Activated T-cell treated with anti-CD3 and anti-CD28 coated beads, Interleukin-2, amount 50 U/mL, for 72 hours (primary cell): ENCODE data around the gene DLX5. TPM values are rescaled to one million over a fixed set of nuclear protein-coding genes. Genes with fewer than 3 reads are reported as not detected.
A peak's percentile ranks its signal among the peaks of the same experiment; 100 is the strongest.

Experiments used
- ATAC-seq, 2 donors: fragments of 150-1000 bp; cut with Tn5 transposase; replicated peaks in 1 of 2; 2 replicates each; pipeline ENCODE4 v1.10.0; 2021; ENCODE audit warnings: moderate library complexity in 2 of 2, mild to moderate bottlenecking in 1 of 2
- DNase-seq, 2 donors: peaks; one replicate each; pipeline ENCODE4 v3.0.0; 2021 to 2022; ENCODE audit warnings: mixed read lengths in 1 of 2
- H3K27ac Mint-ChIP-seq: one replicate; pipeline ENCODE4 v1.8.0; 2022; ENCODE audit warnings: mild to moderate bottlenecking, moderate library complexity, mixed read lengths
- H3K27me3 Mint-ChIP-seq: one replicate; pipeline ENCODE4 v1.8.0; 2022; ENCODE audit warnings: low read depth, mixed read lengths
- H3K36me3 Mint-ChIP-seq, 2 donors: one replicate each; pipeline ENCODE4 v1.8.0; 2022; ENCODE audit warnings: mixed read lengths in 2 of 2, mild to moderate bottlenecking in 1 of 2; ENCODE audit not compliant: insufficient read depth in 2 of 2
- H3K4me1 Mint-ChIP-seq: one replicate; pipeline ENCODE4 v1.8.0; 2022; ENCODE audit warnings: low read depth, mixed read lengths
- H3K4me3 Mint-ChIP-seq, 2 donors: one replicate each; pipeline ENCODE4 v1.8.0; 2022; ENCODE audit warnings: mild to moderate bottlenecking in 2 of 2, mixed read lengths in 2 of 2, moderate library complexity in 2 of 2
- H3K9me3 Mint-ChIP-seq, 2 donors: one replicate each; pipeline ENCODE4 v1.8.0; 2022; ENCODE audit warnings: mixed read lengths in 2 of 2
- total RNA-seq, 2 donors: library from RNA; stranded (reverse); gene quantifications; one replicate each; pipeline ENCODE4 v1.2.3, GENCODE V29; 2022

Gene DLX5
- total RNA-seq, 2 donors from 2014 or later = not detected

DNA sequence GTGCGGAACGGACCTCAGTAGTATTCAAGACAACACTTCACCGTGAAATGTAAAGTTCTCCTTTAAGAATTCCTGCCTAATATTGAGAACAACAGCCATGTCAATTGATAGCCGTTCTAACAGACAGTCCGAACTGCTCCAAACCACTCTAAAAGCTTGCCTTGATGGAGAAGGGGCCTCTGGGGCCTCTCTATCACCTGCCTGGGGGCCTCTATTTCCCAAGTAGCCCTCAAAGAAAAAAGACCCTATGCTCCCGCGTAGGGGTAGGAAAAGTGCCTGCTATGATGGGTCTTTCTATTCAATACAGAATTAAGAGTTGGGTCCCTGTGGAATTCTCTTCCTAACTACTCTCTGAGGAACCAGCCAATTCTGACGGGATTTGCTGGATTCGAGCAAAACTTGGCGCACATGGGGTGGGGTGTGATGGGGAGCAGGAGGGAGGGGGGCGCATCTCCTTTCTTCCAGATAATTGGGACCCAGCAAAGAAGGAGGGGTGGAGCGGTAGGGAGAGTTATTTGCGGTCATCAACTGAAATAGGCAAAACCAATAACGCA is 27.6 kb downstream of the DLX5 start:
- DNase-seq (no peak), ATAC-seq (no peak)
- Mint-ChIP-seq H3K9me3 (peaks cover 0 to 3% of the 10 kb centered on the region in 2 donors), H3K27me3 (peaks cover 97% of the 10 kb centered on the region), H3K4me3 (no peak overlapping the region), H3K4me1 (peaks cover 22% of the 10 kb centered on the region), H3K36me3 (peaks cover 7 to 8% of the 10 kb centered on the region in 2 donors), H3K27ac (no peak overlapping the region)

DNA sequence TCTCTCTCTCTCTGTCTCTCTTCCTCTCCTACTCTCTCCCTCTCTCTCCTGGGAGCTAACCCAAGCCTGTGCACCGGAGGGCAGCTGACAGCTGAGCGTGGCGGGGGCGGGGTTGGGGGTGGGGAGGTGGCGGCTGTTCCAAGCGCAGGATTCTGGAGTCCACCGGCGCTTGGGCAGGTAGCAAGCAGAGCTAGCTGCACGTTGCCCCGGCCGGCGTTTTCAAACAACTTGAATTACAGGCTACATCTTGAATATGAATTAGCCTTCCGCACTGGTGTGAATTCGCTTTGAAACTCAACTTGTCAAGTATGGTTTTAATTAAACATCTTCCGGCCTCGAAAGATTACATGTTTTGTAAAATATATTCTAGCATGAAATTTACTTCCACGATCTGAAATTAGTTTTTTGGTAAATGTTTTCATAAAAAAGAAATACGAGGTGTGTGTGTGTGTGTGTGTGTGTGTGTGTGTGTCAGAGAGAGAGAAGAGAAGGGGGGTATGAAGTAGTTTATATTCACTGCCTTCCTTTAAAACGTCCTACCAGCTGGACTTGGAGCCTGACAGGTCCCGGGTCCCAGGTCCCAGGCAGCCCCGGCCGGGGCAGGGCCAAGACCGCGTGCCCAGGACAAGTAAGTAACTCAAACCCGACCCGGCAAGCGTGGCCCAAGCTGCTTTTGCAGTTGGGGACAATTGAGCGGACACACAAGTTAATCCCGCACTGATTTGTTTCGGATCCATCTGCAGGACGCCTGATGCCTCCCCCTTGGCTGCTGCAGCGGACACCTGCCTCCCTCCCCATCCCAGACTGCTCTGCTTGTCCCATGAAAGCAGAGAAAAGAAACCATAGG is 28.3 kb downstream of the DLX5 start:
- DNase-seq (no peak), ATAC-seq (no peak)
- Mint-ChIP-seq H3K4me1 (peaks cover 22% of the 10 kb centered on the region), H3K27ac (no peak overlapping the region), H3K4me3 (no peak overlapping the region), H3K36me3 (peaks cover 7 to 8% of the 10 kb centered on the region in 2 donors), H3K9me3 (peaks cover 0 to 3% of the 10 kb centered on the region in 2 donors), H3K27me3 (peaks cover 97% of the 10 kb centered on the region)

DNA sequence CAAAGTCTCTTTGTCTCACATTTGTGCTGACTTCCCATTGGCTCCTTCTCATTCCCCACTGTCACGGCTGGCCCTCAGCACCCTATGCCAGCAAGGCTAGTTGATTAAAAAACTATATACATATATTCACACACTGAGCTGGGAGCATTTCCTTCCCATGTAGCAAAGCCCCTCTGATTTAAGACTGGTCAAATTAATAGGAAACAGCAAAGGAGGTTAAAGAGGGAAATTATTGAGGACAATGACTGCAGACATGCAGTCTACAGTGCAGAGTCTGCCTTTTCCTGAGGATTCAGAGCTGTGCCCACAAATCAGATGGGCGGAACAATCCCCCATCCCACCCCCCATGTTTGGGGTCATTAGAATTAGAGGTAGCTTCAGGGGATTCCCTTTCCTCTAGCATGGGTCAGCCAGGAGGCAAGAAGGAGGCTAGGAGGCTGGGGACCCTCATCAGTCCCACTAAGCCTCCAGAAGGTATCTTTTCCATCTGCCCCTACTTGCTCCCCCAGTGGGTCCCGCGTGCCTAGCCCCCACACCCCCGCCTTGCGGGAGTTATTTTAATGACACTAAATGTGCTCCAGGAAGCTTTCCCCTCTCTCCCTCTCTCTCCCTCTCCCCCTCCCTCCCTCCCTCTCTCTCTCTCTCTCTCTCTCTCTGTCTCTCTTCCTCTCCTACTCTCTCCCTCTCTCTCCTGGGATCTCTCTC is 29.1 kb downstream of the DLX5 start:
- Mint-ChIP-seq H3K4me1 (peaks cover 22% of the 10 kb centered on the region), H3K4me3 (no peak overlapping the region), H3K9me3 (peaks cover 0 to 3% of the 10 kb centered on the region in 2 donors), H3K36me3 (peaks cover 5 to 7% of the 10 kb centered on the region in 2 donors), H3K27ac (no peak overlapping the region), H3K27me3 (peaks cover 96% of the 10 kb centered on the region)
- DNase-seq = no peak
- ATAC-seq = no peak

DNA sequence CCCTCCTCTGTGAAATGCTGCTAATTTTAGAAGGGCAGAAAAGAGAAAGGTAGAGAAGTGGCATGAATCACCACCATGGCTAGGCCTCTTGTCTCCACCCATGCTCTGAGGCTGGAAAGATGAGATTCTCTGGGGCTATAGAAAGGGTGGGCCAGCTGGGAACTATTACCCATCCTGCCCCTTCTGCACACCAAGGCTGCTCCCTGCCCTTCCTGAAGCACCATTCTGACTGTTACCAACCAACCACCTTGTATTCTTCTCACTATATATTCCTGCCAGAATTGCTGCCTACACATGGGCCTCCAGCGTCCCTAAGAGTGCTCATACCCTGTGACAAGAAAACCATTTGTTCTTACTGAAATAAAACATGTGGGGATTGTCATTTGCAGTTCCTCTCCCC is 30.7 kb downstream of the DLX5 start:
- no peak for ATAC-seq
- peaks cover 6 to 8% of the 10 kb centered on the region in 2 donors for H3K36me3 Mint-ChIP-seq
- H3K4me3 Mint-ChIP-seq = no peak overlapping the region

DNA sequence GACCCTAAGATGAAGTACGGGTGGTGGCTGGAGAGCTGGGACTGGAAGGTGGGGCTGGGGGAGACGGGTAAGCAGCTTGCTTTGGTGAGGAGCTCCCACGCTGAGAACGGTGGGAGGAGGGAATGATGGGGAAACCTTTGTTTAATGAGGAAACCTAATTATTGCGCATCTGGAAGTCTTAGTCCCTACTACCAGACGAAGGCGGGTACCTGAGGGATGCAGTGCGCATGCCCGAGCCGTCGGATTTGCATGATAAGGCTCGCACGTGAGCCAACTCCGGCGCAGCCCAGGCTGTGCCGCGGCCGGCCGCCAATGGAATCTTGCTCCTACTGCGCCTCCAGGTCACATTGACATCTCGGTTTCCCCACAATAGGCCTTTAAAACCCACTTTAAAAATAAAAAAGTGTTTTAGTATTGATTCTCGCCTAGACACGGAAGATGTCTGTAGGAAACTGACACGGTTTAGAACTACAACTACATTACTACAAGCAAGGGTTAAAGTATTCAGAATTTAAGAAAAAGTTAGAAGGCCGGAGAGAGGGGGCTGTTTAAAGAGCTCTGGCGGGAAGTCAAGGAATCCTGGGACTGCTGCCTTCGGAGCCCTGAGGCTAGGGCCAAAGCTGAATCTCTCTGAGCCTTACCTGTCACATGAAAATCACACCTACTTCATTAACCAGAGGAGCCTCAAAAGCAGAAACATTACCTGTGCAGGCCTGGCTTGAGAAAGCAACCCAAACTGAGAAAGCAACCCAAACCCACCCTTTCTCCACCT is 31.4 kb downstream of the DLX5 start:
- Mint-ChIP-seq H3K36me3 (peaks cover 6 to 8% of the 10 kb centered on the region in 2 donors), H3K27ac (peak overlapping the region; percentile 57)

More for the DNA sequence above, 30.7 kb downstream of the DLX5 start:
- no peak for DNase-seq
- peaks cover 96% of the 10 kb centered on the region for H3K27me3 Mint-ChIP-seq
- H3K9me3 Mint-ChIP-seq = peaks cover 0 to 3% of the 10 kb centered on the region in 2 donors
- H3K27ac Mint-ChIP-seq = no peak overlapping the region
- H3K4me1 Mint-ChIP-seq = peaks cover 27% of the 10 kb centered on the region

DNA sequence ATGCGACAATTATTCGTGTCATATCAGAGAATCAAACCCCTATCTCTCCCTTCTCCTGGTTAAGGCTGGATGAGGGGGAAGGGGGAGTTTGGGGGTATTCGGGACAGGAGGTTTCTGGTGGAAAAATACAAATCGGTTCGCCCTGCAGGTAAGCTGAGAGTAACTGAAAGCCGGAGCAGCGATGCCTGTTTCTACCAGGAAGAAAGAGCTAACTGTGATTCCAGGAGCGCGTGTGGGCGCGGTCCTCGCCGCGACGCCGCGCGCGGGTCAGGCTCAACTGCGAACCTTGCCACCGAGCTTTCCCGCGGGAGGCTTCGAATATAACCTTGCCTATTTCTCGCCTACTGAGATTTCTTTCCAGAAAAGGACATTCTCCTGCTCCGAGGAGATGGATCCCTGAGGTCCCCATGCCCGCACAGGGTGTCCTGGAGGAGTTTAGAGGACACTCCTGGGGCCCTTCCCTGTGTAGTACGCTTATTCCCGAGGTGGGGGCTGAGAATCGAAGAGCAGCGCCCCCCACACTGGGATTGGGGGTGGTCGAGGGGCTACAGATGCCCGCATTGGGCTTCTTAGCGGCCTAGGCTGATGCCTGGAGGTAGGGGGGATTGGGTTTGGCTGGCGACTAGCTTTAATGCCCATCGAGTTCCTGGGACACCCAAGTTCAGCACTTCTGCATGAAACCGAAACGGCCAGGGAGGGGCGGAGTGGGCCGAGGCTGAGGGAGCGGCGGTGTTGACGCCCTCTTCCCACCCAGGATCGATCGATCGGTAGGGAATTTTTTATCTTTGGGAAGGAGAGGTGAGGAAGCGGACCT is 32.2 kb downstream of the DLX5 start:
- H3K9me3 Mint-ChIP-seq = peaks cover 0 to 3% of the 10 kb centered on the region in 2 donors
- DNase-seq (no peak), ATAC-seq (no peak)
- peaks cover 97% of the 10 kb centered on the region for H3K27me3 Mint-ChIP-seq
- H3K4me3 Mint-ChIP-seq = peak overlapping the region in 1 of 2 donors; percentile 17
- H3K36me3 Mint-ChIP-seq = peaks cover 6 to 8% of the 10 kb centered on the region in 2 donors
- H3K27ac Mint-ChIP-seq = peak overlapping the region; percentile 57
- peaks cover 24% of the 10 kb centered on the region for H3K4me1 Mint-ChIP-seq

More for the DNA sequence above, 31.4 kb downstream of the DLX5 start:
- H3K27me3 Mint-ChIP-seq = peaks cover 97% of the 10 kb centered on the region
- ATAC-seq = no peak
- H3K4me3 Mint-ChIP-seq = no peak overlapping the region
- no peak for DNase-seq
- H3K4me1 Mint-ChIP-seq = peaks cover 27% of the 10 kb centered on the region
- peaks cover 0 to 3% of the 10 kb centered on the region in 2 donors for H3K9me3 Mint-ChIP-seq

DNA sequence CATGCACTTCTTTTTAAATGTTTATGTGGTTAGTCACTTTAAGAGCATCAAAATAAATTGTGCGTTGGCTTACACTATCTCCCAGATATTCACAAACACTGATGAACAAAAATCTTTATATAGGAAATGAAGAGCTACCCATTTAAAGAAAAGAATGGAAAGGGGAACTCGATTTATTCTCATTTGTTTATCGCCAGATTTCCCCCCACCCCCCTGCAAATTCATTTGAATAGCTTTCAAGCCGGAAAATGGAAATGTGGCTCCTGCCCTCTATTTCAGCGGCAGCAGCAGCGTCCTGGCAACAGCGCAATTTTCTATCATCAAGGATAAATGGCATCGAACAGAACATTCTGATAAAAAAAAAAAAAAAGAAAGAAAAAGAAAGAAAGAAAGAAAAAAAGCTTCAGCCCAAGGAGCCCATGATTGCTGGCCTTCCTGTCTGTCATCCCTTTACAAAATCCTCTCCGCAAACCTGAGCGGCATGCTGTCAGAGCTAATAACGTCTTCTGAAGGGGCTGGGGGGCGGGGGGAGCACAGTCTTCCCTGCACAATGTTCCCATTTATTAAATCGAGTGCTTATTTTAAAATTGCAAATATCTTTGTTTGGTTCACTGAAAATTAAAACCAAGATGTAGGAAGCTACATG is 33.0 kb downstream of the DLX5 start:
- Mint-ChIP-seq H3K27me3 (peaks cover 96% of the 10 kb centered on the region), H3K4me1 (peaks cover 17% of the 10 kb centered on the region), H3K9me3 (peaks cover 0 to 3% of the 10 kb centered on the region in 2 donors), H3K4me3 (peak overlapping the region in 1 of 2 donors; percentile 3), H3K36me3 (peaks cover 6 to 8% of the 10 kb centered on the region in 2 donors), H3K27ac (no peak overlapping the region)
- ATAC-seq (no peak), DNase-seq (no peak)

DNA sequence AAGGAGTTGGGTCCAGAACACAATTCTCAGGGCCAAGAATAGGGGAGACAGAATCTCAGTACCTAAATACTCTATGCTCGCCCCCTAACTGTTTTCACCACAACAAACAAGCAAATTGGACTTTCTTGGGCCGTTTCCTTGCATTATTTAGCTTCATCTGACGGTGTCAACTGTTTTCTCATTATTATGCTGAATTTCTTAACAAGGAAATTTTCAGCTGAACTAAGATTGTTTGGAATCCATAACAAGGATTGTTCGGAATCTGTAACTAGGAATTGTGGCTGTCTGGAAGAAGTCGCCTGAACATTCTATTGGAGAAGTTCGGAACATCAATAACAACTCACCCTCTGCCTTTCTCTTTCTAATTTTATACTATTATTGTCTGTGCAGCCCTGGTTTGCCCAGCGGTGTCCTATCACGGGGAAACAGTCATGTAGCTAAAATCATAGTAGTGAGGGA is 34.7 kb downstream of the DLX5 start:
- H3K4me3 Mint-ChIP-seq = no peak overlapping the region
- ATAC-seq (no peak), DNase-seq (no peak)
- peaks cover 6 to 8% of the 10 kb centered on the region in 2 donors for H3K36me3 Mint-ChIP-seq
- H3K4me1 Mint-ChIP-seq = peaks cover 16% of the 10 kb centered on the region
- peaks cover 0 to 3% of the 10 kb centered on the region in 2 donors for H3K9me3 Mint-ChIP-seq
- H3K27ac Mint-ChIP-seq = no peak overlapping the region
- H3K27me3 Mint-ChIP-seq = peaks cover 94% of the 10 kb centered on the region

DNA sequence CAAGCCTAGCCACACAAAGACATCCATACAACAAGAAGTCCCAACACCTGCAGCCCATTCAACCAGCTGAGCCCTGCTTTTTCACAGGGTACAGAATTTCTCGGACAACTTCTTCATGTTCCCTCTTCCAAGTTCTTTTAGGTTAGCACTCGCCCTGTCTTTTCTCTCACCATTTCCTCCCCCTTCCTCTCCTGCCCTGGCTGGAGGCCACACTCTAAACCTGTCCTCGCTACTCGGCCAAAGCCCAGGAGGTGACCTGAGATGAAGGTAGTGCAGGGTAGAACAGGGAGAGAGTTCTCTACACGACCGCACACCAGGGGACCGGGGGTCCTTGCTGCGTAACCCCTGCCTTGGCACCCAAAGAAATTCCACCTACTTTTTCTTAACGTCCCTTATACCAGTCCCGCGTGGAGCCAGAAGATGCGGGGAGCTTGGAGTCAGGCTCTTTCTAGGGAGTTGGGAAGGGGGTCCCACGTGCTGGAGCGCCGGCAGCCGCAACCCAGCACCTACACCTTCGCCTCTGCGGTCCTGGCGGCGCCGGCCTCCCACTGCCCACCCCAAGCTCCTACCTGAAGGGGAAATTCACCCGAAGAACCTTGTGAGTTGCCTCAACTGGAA is 35.3 kb downstream of the DLX5 start:
- ATAC-seq (no peak), DNase-seq (no peak)
- H3K27ac Mint-ChIP-seq = no peak overlapping the region
- H3K4me1 Mint-ChIP-seq = peaks cover 16% of the 10 kb centered on the region
- H3K4me3 Mint-ChIP-seq = no peak overlapping the region
- peaks cover 0 to 3% of the 10 kb centered on the region in 2 donors for H3K9me3 Mint-ChIP-seq
- H3K27me3 Mint-ChIP-seq = peaks cover 93% of the 10 kb centered on the region
- peaks cover 6 to 8% of the 10 kb centered on the region in 2 donors for H3K36me3 Mint-ChIP-seq

DNA sequence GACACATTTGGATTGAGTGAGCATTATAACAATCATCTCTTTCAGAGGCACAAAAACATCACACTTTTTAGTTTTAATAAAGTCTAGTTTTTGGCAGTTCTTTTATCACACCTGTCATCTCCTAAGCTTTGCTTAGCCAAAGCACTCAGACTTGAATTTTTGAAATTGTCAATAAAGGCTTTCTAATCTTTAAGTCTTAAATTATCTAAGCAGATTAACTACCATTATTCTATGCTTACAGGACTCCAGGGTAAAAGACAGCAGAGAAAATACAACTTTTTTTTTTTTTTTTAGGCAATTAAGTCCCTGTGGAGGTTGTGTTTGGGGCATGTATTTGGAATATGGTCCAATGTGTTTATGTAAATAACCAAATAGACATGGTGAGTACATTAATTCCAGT is 36.9 kb downstream of the DLX5 start:
- H3K27me3 Mint-ChIP-seq = peaks cover 89% of the 10 kb centered on the region
- no peak for ATAC-seq
- H3K4me1 Mint-ChIP-seq = peaks cover 11% of the 10 kb centered on the region
- DNase-seq = no peak
- no peak overlapping the region for H3K4me3 Mint-ChIP-seq
- H3K27ac Mint-ChIP-seq = no peak overlapping the region
- H3K9me3 Mint-ChIP-seq = no peaks in the 10 kb centered on the region
- peaks cover 0 to 3% of the 10 kb centered on the region in 2 donors for H3K36me3 Mint-ChIP-seq

DNA sequence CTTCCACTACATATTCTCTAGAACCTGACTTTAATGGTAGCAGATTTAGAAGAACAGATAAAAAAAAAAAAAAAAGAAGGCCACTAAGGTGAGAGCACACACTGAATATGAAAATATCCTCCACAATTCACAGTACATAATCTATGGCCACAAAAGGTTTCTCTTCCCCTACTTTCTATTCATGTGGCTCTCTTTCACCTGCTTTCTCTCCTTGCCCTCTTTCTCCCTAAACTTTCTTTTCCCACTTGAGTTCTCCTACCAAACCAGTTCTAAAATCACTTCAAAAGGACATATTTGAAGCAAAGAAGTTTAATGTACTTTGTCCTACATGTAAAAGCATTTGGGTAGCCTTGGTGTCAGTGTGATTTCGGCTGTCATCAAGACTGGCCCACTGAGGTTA is 37.7 kb downstream of the DLX5 start:
- ATAC-seq = no peak
- Mint-ChIP-seq H3K4me3 (no peak overlapping the region), H3K36me3 (peaks cover 0 to 3% of the 10 kb centered on the region in 2 donors), H3K4me1 (peaks cover 5% of the 10 kb centered on the region), H3K9me3 (no peaks in the 10 kb centered on the region), H3K27ac (no peak overlapping the region), H3K27me3 (peaks cover 85% of the 10 kb centered on the region)
- no peak for DNase-seq
